Activated CD4-positive, alpha-beta T cell treated with anti-CD3 and anti-CD28 coated beads for 36 hours (primary cell): ENCODE data around the gene CDH4. TPM values are rescaled to one million over a fixed set of nuclear protein-coding genes. Genes with fewer than 3 reads are reported as not detected.

ENCODE experiments used
- ATAC-seq: fragments of 200-7000 bp; cut with Tn5 transposase; one replicate; pipeline ENCODE4 v1.10.0; 2021; ENCODE audit warnings: mild to moderate bottlenecking, moderate library complexity
- CTCF ChIA-PET: fragments of 350-600 bp; sonication (Branson Sonifier 250); formaldehyde crosslinking; loops from one replicate; lab custom pipeline; 2021; ENCODE audit warnings: antibody characterized with exemption; lab: Charles Lee
- POLR2A ChIA-PET: fragments of 350-600 bp; sonication (Branson Sonifier 250); formaldehyde crosslinking; loops from one replicate; lab custom pipeline; 2021; ENCODE audit warnings: antibody characterized with exemption, inconsistent platforms; lab: Charles Lee
- DNase-seq: peaks from one replicate; pipeline ENCODE4 v3.0.0-alpha.2; 2020
- H3K27ac Mint-ChIP-seq: one replicate; pipeline ENCODE4 v1.8.0; 2021; ENCODE audit warnings: mixed read lengths
- H3K27me3 Mint-ChIP-seq: one replicate; pipeline ENCODE4 v1.8.0; 2021; ENCODE audit warnings: mixed read lengths
- H3K36me3 Mint-ChIP-seq: one replicate; pipeline ENCODE4 v1.8.0; 2021; ENCODE audit warnings: low read depth, mixed read lengths
- H3K4me1 Mint-ChIP-seq: one replicate; pipeline ENCODE4 v1.8.0; 2021; ENCODE audit warnings: mixed read lengths
- H3K4me3 Mint-ChIP-seq: one replicate; pipeline ENCODE4 v1.8.0; 2021; ENCODE audit warnings: mild to moderate bottlenecking, moderate library complexity, mixed read lengths
- H3K9me3 Mint-ChIP-seq: one replicate; pipeline ENCODE4 v1.8.0; 2021; ENCODE audit warnings: low read depth, mixed read lengths
- intact Hi-C, 2 experiments: fragments of 100-400 bp; cut with DNase I in 1 of 2; cut with micrococcal nuclease in 1 of 2; formaldehyde crosslinking; loops; one replicate each; pipeline versions ENCODE4 v1.14.2 to v1.15.1; 2022 to 2024; cut with DNase I, micrococcal nuclease
- total RNA-seq, 2 experiments: library from RNA; stranded (reverse); gene quantifications; one replicate each; pipeline ENCODE4 v1.2.3, GENCODE V29; 2021

Gene CDH4
- total RNA-seq, 2 experiments from 2014 or later: not detected

DNA sequence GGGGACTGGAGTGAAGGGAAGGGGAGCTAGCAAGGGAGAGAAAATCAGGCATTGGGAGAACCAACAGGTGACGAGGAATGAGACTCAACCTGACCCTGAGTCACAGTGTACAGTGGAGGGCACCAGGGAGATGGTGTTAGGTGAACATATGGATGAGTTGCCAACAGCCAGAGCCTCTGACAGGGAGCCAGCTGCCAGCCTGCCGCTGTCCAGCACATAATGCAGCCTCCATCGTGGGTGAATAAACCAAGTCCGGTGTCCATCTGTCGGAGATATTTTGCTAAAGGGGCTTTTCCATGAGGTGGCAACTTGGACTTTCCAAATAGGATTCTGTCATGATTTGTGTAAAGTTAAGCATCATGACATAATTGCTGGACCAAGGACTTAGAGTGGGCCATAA lies 88.1 kb downstream of the CDH4 start:
- Mint-ChIP-seq H3K36me3 (no peaks in the 10 kb centered on the region), H3K4me3 (no peak overlapping the region), H3K4me1 (no peaks in the 10 kb centered on the region), H3K27ac (no peak overlapping the region), H3K27me3 (no peaks in the 10 kb centered on the region), H3K9me3 (no peaks in the 10 kb centered on the region)
- DNase-seq (no peak), ATAC-seq (no peak)
- CTCF ChIA-PET: no interaction called here
- POLR2A ChIA-PET: no interaction called here
- intact Hi-C loops: no loop called here

DNA sequence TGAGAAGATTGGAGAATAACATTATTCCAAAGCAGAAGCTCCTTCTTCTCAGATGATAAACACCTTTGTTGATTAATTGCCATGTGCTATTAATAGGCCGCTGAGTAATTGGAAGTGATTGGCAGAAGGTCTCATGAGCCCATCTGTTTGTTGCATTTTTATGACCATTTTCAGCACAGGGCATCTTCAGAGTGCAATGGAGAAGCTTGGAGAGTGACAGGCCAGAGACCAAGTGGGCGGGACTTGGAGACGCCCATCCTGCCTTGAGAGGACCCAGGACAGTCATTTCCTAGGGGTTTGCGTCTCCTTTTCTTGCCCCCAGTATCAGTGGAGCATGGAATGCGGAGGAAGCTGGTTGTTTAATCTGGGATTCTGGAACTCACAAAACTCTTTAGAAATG lies 89.5 kb downstream of the CDH4 start:
- H3K27ac Mint-ChIP-seq: no peak overlapping the region
- POLR2A ChIA-PET: no interaction called here
- no peak overlapping the region for H3K4me3 Mint-ChIP-seq
- ATAC-seq (no peak), DNase-seq (no peak)
- no peaks in the 10 kb centered on the region for H3K9me3 Mint-ChIP-seq
- no peaks in the 10 kb centered on the region for H3K4me1 Mint-ChIP-seq
- intact Hi-C loops: no loop called here
- H3K27me3 Mint-ChIP-seq: peaks cover 4% of the 10 kb centered on the region
- H3K36me3 Mint-ChIP-seq: no peaks in the 10 kb centered on the region
- CTCF ChIA-PET: no interaction called here

- H3K4me3 Mint-ChIP-seq: no peak overlapping the region
- peaks cover 4% of the 10 kb centered on the region for H3K27me3 Mint-ChIP-seq
- H3K36me3 Mint-ChIP-seq: no peaks in the 10 kb centered on the region
- H3K9me3 Mint-ChIP-seq: no peaks in the 10 kb centered on the region
- ATAC-seq: no peak
- DNase-seq: no peak
- POLR2A ChIA-PET: no interaction called here
- no peak overlapping the region for H3K27ac Mint-ChIP-seq
- no peaks in the 10 kb centered on the region for H3K4me1 Mint-ChIP-seq
- CTCF ChIA-PET: no interaction called here
- intact Hi-C loops: no loop called here
Observed at GRCh38 chr20:61343934-61344333, 91.9 kb downstream of the CDH4 start.

- H3K9me3 Mint-ChIP-seq: no peaks in the 10 kb centered on the region
- H3K4me3 Mint-ChIP-seq: no peak overlapping the region
- intact Hi-C loops: no loop called here
- ChIA-PET CTCF (no interaction called here), POLR2A (no interaction called here)
- DNase-seq (no peak), ATAC-seq (no peak)
- H3K36me3 Mint-ChIP-seq: no peaks in the 10 kb centered on the region
- H3K27me3 Mint-ChIP-seq: peaks cover 4% of the 10 kb centered on the region
- no peak overlapping the region for H3K27ac Mint-ChIP-seq
- no peaks in the 10 kb centered on the region for H3K4me1 Mint-ChIP-seq
Observed at GRCh38 chr20:61345656-61346055, 93.6 kb downstream of the CDH4 start.

- no peaks in the 10 kb centered on the region for H3K9me3 Mint-ChIP-seq
- ATAC-seq: no peak
- intact Hi-C loops: no loop called here
Observed at GRCh38 chr20:61346996-61347395, 94.9 kb downstream of the CDH4 start.

DNA sequence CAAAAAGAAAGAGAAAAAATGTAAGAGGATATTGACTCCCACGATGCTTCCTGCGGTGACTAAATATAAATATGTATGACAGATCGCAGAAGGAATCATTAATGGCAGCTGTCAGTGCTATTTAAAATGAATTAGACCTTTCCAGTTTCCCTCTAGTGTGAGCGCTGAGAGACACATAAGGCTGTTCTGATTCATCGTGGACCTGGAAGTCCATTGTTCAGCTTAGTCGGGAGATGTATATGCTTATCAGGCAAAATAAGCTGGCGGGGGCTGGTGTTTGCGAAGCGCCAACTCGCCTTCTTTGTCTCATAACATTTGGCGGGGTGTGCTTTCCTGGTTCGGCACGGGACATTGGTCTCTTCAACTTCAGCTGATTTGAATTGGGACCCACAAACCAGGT lies 95.4 kb downstream of the CDH4 start:
- ChIA-PET CTCF (no interaction called here), POLR2A (no interaction called here)
- no peak overlapping the region for H3K27ac Mint-ChIP-seq
- H3K4me3 Mint-ChIP-seq: no peak overlapping the region
- peaks cover 4% of the 10 kb centered on the region for H3K27me3 Mint-ChIP-seq
- H3K36me3 Mint-ChIP-seq: no peaks in the 10 kb centered on the region
- H3K9me3 Mint-ChIP-seq: no peaks in the 10 kb centered on the region
- intact Hi-C loops: no loop called here
- no peaks in the 10 kb centered on the region for H3K4me1 Mint-ChIP-seq
- DNase-seq (no peak), ATAC-seq (no peak)

More at GRCh38 chr20:61346996-61347395, 94.9 kb downstream of the CDH4 start:
- Mint-ChIP-seq H3K4me1 (no peaks in the 10 kb centered on the region), H3K36me3 (no peaks in the 10 kb centered on the region), H3K27ac (no peak overlapping the region), H3K27me3 (peaks cover 4% of the 10 kb centered on the region), H3K4me3 (no peak overlapping the region)
- POLR2A ChIA-PET: no interaction called here
- CTCF ChIA-PET: no interaction called here
- no peak for DNase-seq

DNA sequence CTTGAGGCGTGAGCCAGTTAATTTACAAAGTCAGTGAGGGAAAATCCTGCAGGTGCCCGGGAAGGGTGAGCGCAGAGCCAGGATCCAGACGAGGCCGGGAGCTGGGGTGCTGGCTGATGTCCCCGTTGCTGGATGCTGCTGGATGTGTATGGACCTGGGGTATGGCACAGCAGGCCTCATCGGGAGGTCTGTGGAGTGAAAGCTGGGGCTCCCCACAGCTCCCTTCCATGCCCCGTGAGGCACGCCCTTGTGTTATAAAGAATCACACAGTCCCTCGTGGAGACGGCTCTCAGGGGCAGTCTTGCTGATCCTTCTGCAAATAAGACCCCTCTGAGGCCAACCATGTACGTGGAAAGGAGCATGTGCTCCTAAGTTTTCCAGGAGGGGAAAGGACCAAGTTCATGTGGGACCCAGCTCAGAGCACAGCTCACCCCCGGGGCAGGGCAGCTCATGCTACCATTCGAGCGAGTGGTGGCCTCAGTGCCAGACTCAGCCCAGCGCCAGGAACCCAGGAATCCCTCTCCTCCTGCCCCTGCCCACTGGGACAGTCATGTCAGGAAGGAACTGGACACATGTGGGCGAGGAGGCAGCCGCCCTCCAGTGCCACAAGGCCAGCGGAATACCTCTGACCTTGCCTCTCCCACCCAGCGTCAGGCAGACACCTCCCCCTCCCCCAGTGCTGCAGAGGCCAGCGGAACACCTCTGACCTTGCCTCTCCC lies 97.5 kb downstream of the CDH4 start:
- Mint-ChIP-seq H3K27ac (no peak overlapping the region), H3K4me3 (no peak overlapping the region), H3K9me3 (no peaks in the 10 kb centered on the region), H3K36me3 (no peaks in the 10 kb centered on the region), H3K4me1 (no peaks in the 10 kb centered on the region), H3K27me3 (peaks cover 6% of the 10 kb centered on the region)
- ATAC-seq (no peak), DNase-seq (no peak)
- CTCF ChIA-PET: no interaction called here
- intact Hi-C loops: no loop called here
- POLR2A ChIA-PET: no interaction called here

GRCh38 chr20:61350500-61351250 lies 98.6 kb downstream of the CDH4 start:
- no peak overlapping the region for H3K27ac Mint-ChIP-seq
- H3K9me3 Mint-ChIP-seq: no peaks in the 10 kb centered on the region
- H3K4me1 Mint-ChIP-seq: no peaks in the 10 kb centered on the region
- no peak for ATAC-seq
- DNase-seq: no peak
- H3K27me3 Mint-ChIP-seq: peaks cover 6% of the 10 kb centered on the region
- H3K4me3 Mint-ChIP-seq: no peak overlapping the region
- no peaks in the 10 kb centered on the region for H3K36me3 Mint-ChIP-seq
- ChIA-PET CTCF (no interaction called here), POLR2A (no interaction called here)
- intact Hi-C loops: no loop called here

DNA sequence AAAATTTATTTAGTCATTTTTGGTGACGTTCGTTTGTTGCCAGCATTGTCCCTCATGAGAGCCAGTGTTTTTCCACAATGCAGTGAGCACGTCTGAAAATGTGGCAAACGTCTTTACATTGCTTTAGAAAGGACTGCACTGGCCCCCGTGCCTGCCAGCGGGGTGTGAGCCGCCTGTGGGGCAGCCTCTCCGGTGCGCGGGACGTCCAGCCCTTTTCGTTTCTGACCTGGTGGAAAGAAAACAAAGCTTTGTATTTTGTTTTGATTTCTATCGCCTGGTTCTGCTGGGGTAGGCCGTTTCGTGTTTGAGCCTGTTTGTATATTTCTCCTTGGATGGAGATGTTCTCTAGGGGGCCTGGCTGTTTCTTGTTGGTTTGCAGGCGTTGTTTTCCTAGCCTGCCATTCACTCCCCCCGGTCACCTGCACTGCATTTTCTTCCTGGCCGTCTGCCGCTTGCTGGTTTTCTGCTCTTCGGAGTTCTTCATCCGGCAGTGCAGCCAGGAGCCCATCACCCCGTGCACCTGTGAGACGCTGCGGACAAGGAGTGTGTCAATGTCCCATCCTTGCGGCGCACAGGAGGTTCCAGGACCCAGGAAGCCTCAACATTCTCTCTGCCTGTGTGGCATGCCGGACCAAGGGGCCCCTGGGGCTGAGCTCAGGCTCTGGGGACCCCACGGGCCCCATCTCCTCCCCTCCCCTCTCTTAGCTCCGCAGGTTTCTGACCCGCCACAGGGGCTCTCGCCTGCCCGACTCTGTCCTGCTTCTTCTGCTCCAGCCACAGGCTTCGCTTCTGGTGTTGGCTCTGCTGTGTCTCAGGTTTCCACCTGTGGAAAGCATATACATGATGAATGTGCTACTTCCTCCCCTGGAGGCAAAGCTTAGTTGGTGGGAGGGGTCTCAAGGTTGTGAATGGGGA lies 100.5 kb downstream of the CDH4 start:
- no peak for ATAC-seq
- H3K4me1 Mint-ChIP-seq: no peaks in the 10 kb centered on the region

GRCh38 chr20:61353261-61354000 lies 101.4 kb downstream of the CDH4 start:
- ATAC-seq: no peak
- H3K9me3 Mint-ChIP-seq: no peaks in the 10 kb centered on the region
- intact Hi-C loops: no loop called here
- H3K27me3 Mint-ChIP-seq: peaks cover 2% of the 10 kb centered on the region
- POLR2A ChIA-PET: no interaction called here
- H3K36me3 Mint-ChIP-seq: no peaks in the 10 kb centered on the region
- CTCF ChIA-PET: no interaction called here
- no peak for DNase-seq
- H3K27ac Mint-ChIP-seq: no peak overlapping the region
- H3K4me1 Mint-ChIP-seq: no peaks in the 10 kb centered on the region
- H3K4me3 Mint-ChIP-seq: no peak overlapping the region

More for the DNA sequence above, 100.5 kb downstream of the CDH4 start:
- CTCF ChIA-PET: no interaction called here
- no peaks in the 10 kb centered on the region for H3K36me3 Mint-ChIP-seq
- intact Hi-C loops: no loop called here
- POLR2A ChIA-PET: no interaction called here
- peaks cover 2% of the 10 kb centered on the region for H3K27me3 Mint-ChIP-seq
- H3K4me3 Mint-ChIP-seq: no peak overlapping the region
- no peak overlapping the region for H3K27ac Mint-ChIP-seq
- H3K9me3 Mint-ChIP-seq: no peaks in the 10 kb centered on the region
- DNase-seq: no peak

DNA sequence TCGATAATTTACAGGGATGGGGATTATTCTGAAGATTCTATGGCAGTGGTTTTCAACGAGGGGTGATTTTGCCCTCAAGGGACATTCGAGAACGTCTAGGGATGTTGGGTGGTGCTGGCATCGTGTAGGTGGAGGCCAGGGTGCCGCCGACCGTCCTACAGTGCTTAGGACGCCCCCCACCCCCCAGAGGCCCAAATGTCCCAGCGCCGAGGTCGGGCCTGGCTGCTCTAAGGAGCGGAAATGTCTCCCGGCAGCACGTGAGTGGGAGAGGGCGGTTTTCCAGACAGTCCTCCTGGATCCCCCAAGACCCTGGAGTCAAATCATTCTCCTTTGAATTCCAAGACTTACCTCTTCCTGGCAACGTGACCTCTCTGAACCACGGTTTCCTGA lies 101.9 kb downstream of the CDH4 start:
- Mint-ChIP-seq H3K27ac (no peak overlapping the region), H3K4me3 (no peak overlapping the region), H3K4me1 (no peaks in the 10 kb centered on the region), H3K36me3 (no peaks in the 10 kb centered on the region), H3K27me3 (peaks cover 2% of the 10 kb centered on the region), H3K9me3 (no peaks in the 10 kb centered on the region)
- ChIA-PET POLR2A (no interaction called here), CTCF (no interaction called here)
- DNase-seq (no peak), ATAC-seq (no peak)
- intact Hi-C loops: no loop called here
